Germinal center (tissue), 1 donor: ENCODE results near the gene MB21D2.
"Not testable (repeated sequence)": the region's sequence is repeated elsewhere in the genome, so short reads cannot be mapped to it uniquely, and the experiment has no call there.

Source experiments
- DNase-seq: peaks from one replicate; pipeline ENCODE4 v3.0.0; 2012; ENCODE audit warnings: mixed read lengths, low spot score

MB21D2 gene

DNA sequence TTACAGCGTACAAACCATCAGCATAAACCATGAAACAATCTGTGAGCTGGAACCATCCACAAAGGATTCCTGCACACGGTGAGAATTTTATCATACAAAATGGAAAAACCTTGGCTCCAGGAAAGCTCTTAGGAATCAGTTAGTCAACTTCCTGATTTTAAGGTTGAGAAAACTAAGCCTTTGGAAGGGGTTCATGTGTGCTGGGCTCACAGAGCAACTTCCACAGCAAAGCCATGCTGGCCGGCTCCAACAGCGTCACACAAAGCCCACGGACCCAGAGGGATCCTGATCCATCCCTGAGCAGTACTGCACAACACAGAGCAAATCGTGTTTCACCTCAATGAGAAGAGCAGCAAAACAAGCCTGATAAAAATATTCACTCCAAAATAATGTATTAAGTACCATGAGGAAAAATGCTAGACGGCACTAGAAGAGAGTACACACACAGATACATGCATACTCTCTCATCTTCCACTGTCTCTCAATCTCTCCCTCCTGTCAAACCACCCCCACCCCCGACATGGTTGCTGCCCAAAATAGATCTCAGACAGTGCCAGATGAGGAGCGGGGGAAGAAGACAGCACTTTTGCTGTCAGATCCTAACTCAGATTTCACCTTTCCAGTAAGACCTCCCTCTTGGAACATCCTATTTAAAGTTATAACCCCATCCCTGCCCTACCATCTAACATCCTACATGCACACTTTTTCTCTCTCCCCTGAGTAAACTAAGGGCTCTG is 58.6 kb downstream of the MB21D2 start:
- no peak for DNase-seq

- DNase-seq = no peak
These were observed 60.4 kb downstream of the MB21D2 start for GRCh38 chr3:192857260-192857661.

DNA sequence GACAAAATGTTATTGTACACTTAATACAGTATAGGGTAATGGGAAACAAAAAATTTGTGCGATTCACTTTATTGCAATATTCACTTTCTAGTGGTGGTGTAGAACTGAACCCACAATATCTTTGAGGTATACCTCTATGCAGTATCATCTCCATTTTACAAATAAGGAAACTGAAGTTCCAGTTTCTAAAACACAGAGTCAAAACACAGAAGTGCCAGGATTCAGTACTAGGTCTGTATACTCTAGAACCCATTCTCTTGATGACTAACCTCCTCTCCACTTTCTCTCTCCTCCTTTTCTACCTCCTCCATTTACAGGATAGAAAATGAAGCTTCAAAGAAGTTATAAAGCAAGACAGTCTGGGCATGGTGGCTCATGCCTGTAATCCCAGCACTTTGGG is 62.2 kb downstream of the MB21D2 start:
- no peak for DNase-seq

DNA sequence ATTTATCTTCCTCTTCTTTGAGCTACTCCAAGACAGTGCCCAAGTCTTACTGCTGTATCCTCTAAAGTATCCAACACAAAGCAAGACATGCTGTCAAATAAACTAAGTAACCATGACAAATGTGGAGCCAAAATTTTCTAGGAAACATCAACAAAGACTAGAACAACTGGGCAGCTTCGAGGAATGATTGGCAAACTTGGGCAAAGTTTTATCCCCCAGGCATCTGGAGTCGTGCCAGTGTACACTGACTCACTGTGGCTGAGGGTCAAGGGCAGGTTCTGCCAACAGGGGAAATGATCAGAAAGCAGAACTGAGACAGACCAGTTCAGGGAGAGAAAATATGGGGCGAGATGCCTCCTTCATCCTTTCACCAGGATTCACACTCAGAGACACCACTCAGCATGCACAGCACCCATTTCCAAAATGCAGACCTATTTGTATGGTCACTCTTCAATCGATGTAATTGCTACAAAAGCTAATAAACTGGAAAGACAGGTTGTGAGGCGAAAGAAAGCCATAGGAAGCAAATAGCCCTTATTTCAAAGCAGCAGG is 65.8 kb downstream of the MB21D2 start:
- DNase-seq = no peak

GRCh38 chr3:192850451-192850981 is 67.1 kb downstream of the MB21D2 start:
- DNase-seq = no peak

- DNase-seq = not testable (repeated sequence)
These were observed 67.8 kb downstream of the MB21D2 start for GRCh38 chr3:192849821-192850220.

- DNase-seq = no peak
These were observed 69.1 kb downstream of the MB21D2 start for GRCh38 chr3:192848371-192849233.

GRCh38 chr3:192847941-192848340 is 69.7 kb downstream of the MB21D2 start:
- no peak for DNase-seq

DNA sequence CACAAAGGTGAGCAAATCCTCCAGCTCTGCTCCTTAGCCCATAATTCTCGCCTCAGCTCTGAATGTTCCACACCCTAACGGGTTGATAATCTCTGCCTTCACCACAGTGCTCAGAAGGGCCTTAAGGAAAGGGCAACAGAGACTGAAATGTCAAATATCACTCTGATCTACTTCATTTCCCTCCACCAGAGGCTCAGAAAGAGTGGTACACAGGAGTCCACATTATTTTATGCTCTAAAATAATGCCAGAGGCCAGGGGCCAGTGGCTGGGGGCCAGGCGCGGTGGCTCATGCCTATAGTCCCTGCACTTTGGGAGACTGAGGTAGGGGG is 72.2 kb downstream of the MB21D2 start:
- no peak for DNase-seq

GRCh38 chr3:192844836-192845525 is 72.7 kb downstream of the MB21D2 start:
- no peak for DNase-seq

GRCh38 chr3:192844486-192844765 is 73.2 kb downstream of the MB21D2 start:
- DNase-seq = no peak

GRCh38 chr3:192843723-192844485 is 73.8 kb downstream of the MB21D2 start:
- no peak for DNase-seq

DNA sequence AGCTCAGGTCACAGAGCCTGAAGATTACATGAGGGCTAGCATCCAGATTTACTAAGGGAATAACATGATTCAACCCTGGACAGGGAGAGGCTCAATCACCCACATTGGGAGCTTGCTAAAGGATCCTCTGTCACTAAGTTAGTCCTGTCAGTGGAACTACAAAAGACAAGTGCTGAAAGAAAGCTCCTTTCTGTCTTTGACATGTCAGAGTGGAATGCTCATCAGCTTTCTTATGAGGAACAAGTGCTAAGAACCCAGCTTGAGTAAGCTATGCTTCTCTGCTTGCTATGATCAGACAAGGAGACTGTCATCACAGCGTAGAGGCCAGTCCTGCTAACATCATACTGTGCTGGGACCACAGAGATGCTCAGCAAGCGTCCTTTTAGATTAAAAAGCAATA is 74.5 kb downstream of the MB21D2 start:
- DNase-seq = no peak

- DNase-seq = no peak
These were observed 74.9 kb downstream of the MB21D2 start for GRCh38 chr3:192842711-192843110.

DNA sequence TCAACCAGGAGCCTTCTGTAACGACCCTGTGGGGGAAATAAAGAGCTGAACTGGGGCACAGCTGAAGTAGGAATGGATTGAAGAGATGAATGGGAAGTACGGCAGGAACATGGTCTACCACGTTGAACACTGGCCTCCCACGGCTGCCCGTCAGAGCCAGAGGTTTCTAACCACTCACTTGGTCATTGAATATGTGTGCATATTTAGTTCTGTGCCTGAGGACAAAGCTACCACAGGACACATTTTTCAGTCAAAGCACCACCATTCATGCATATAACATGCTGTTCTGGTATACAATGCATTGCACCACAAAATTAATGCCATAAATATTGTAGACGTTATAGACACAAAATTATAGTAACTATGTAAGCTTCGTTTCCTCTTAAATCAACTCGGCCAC is 75.5 kb downstream of the MB21D2 start:
- no peak for DNase-seq

DNA sequence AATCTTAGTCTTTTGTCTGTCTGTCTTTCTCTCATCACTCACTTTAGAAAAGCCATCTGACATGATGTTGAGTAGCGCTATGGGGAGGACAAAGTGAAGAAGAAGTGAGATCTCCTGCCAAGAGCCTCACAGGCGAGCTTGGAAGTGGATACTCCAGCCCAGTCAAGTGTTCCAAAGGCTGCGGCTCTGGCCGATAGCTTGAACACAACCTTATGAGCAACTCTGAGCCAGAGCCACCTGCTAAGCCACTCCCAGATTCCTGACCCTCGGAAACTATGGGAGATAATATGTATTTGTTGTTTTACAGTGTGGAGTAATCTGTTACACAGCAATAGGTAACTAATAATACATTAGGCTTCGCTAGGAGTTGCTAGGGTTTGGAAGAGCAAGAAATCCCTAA is 76.2 kb downstream of the MB21D2 start:
- DNase-seq = no peak

GRCh38 chr3:192840143-192840836 is 77.4 kb downstream of the MB21D2 start:
- no peak for DNase-seq

GRCh38 chr3:192835818-192836815 is 81.5 kb downstream of the MB21D2 start:
- DNase-seq = no peak

- no peak for DNase-seq
These were observed 83.2 kb downstream of the MB21D2 start for GRCh38 chr3:192834428-192834827.
